ENCODE measurements around the gene GLB1L2. TPM values are rescaled to one million over a fixed set of nuclear protein-coding genes. Genes with fewer than 3 reads are reported as not detected.

The GLB1L2 gene
- total RNA-seq, 1 donor, result not detected

GRCh38 chr11:134394311-134394710 is 62.5 kb downstream of the GLB1L2 start:
- DNase-seq (ENCODE audit: low read depth), result no peak
- H3K4me3 ChIP-seq (ENCODE audit: low read depth, low read length), result no peak overlapping the region
- no peak for TF ChIP-seq CTCF (IDR thresholded peaks at IDR 0.05; ENCODE audit: insufficient read depth, low read length)

- TF ChIP-seq CTCF (IDR thresholded peaks at IDR 0.05; ENCODE audit: insufficient read depth, low read length), result no peak
Measured at GRCh38 chr11:134395002-134395401, 63.2 kb downstream of the GLB1L2 start.

GRCh38 chr11:134397304-134398078 is 65.7 kb downstream of the GLB1L2 start:
- TF ChIP-seq CTCF (IDR thresholded peaks at IDR 0.05; ENCODE audit: insufficient read depth, low read length), result no peak
- H3K4me3 ChIP-seq (ENCODE audit: low read depth, low read length), result no peak overlapping the region
- no peak for DNase-seq (ENCODE audit: low read depth)

More at GRCh38 chr11:134395002-134395401, 63.2 kb downstream of the GLB1L2 start:
- no peak for DNase-seq (ENCODE audit: low read depth)
- no peak overlapping the region for H3K4me3 ChIP-seq (ENCODE audit: low read depth, low read length)

GRCh38 chr11:134398079-134398444 is 66.3 kb downstream of the GLB1L2 start:
- H3K4me3 ChIP-seq (ENCODE audit: low read depth, low read length), result no peak overlapping the region
- no peak for DNase-seq (ENCODE audit: low read depth)
- no peak for TF ChIP-seq CTCF (IDR thresholded peaks at IDR 0.05; ENCODE audit: insufficient read depth, low read length)

- no peak for TF ChIP-seq CTCF (IDR thresholded peaks at IDR 0.05; ENCODE audit: insufficient read depth, low read length)
- no peak overlapping the region for H3K4me3 ChIP-seq (ENCODE audit: low read depth, low read length)
- no peak for DNase-seq (ENCODE audit: low read depth)
Measured at GRCh38 chr11:134398644-134399292, 67.0 kb downstream of the GLB1L2 start.

- no peak for DNase-seq (ENCODE audit: low read depth)
- no peak overlapping the region for H3K4me3 ChIP-seq (ENCODE audit: low read depth, low read length)
- no peak for TF ChIP-seq CTCF (IDR thresholded peaks at IDR 0.05; ENCODE audit: insufficient read depth, low read length)
Measured at GRCh38 chr11:134399293-134399654, 67.5 kb downstream of the GLB1L2 start.
